ENCODE data around the gene GANAB.

The GANAB gene

DNA sequence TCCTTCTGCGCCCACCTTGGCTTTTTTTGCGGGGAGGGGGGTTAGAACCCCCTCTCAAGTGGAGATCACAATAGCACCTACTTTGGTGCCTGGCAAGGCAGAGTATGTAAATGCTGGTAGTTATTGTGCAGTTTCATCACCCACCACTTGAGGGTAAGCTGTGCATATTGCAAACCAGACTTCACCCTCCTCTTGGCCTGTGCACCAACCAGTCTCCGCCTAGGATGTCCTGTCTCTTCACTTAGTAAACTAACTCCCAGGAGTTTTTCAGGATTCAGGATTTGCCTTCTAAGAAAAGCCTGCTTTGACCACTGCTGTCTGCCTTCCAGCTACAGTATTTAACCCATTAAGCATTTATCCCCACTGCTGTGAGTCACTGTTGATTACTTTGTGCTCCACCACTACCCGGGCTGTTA lies 34.4 kb upstream of the GANAB start:
- TF ChIP-seq, protein P1, sequence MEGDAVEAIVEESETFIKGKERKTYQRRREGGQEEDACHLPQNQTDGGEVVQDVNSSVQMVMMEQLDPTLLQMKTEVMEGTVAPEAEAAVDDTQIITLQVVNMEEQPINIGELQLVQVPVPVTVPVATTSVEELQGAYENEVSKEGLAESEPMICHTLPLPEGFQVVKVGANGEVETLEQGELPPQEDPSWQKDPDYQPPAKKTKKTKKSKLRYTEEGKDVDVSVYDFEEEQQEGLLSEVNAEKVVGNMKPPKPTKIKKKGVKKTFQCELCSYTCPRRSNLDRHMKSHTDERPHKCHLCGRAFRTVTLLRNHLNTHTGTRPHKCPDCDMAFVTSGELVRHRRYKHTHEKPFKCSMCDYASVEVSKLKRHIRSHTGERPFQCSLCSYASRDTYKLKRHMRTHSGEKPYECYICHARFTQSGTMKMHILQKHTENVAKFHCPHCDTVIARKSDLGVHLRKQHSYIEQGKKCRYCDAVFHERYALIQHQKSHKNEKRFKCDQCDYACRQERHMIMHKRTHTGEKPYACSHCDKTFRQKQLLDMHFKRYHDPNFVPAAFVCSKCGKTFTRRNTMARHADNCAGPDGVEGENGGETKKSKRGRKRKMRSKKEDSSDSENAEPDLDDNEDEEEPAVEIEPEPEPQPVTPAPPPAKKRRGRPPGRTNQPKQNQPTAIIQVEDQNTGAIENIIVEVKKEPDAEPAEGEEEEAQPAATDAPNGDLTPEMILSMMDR (IDR thresholded peaks at IDR 0.05), result peak; percentile 59

DNA sequence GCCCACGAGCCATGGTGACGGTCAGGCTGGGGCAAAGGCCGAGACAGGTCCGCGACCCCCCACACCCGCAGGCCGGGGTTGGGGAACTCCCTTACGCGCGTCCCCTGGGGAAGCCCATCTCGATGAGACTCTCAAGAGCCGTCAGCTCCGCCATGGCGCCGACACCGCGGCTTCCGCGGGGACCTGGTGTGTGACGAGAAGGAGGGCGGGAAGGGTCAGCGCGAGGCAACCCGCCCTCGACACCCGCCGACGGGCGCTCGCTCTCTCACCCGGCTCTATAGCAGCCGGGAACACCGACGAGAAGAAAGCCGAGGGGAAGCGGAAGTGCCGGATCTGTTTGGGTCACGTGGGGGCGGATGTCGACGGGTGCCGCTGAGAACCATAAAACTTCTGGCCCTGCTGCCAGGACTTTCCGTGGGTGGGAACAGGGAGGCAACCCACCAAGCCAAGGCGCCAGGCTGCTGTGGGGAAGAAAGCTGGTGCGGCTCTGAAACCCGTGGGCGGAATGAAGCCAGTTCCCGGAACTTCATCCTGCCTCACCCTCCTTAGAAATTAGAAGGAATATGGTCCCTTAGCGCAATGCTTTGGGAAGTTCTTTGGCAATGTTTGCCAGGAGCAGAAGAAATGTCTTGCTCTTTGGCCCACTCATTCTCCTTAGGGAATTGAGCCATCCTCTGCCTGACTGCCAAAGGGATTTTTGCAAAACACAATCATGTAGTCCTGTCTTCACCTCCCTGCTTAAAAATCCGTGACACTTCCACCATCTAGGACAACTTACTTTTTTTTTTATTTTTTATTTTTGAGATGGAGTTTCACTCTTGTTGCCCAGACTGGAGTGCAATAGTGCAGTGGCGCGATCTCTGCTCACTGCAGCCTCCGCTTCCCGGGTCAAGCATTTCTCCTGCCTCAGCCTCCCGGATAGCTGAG lies 32.6 kb upstream of the GANAB start, which contains the start of gene UBXN1:
UBXN1 (minus strand) TSS at position 304 of the 927 bp plus-strand sequence; CDS start at position 154, 150 bp downstream.
- TF ChIP-seq, protein P1 (IDR thresholded peaks at IDR 0.05), result no peak

DNA sequence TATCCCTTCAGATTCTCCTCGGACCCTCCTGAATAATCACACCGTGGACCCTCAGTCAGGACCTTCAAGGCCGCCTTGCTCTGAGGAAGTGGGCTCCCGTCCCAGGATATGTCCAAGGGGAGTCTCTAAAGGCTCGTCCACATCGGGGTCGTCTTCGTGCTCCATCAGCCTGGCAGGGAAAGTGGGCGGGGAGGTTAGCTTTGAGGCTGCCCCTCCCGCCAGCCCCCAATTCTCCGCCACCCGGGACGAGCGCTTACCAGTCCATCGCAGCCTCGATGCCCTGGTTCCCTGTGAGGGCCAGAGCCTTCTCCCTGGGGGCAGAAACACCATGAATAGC lies 32.0 kb upstream of the GANAB start:
- TF ChIP-seq, protein P1 (IDR thresholded peaks at IDR 0.05), result no peak

DNA sequence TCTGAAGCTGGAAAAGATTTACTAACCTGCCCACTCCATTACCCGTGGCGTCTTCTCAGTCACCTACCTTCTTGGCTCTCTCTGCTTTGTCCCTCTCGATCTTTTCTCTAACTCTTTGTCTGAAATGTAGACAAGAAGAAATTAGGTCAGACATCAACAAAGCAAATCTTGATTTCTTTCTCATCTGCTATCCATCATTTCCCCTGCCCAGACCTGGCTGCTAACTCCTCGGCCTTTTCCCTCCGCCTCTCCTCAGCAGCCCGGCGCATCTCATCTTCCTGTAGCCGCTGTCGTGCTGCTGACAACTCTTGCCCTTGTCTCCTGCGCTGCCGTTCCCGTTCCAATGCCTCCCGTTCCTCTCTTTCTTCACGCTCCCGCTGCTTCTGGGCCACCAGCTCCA lies 31.3 kb upstream of the GANAB start:
- TF ChIP-seq, protein P1 (IDR thresholded peaks at IDR 0.05), result no peak

DNA sequence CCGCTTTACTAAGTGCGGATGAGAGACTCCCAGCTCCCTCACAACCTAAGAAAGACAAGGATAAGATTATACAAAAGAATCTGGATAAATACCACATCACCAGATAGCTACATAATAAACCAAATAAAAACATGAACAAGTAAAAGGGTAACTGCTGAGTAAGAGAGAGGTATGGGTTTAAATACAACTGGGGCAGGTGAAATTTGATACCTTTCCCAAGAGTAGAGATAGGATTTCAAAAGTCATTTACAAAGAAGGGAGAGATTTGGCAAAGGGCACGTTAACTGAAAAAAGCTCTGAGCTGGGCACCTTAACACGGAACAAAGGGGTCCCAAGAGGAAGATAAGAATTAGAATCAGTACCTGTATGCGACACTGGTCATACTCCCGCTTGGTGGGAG lies 30.7 kb upstream of the GANAB start:
- TF ChIP-seq, protein P1 (IDR thresholded peaks at IDR 0.05), result no peak

DNA sequence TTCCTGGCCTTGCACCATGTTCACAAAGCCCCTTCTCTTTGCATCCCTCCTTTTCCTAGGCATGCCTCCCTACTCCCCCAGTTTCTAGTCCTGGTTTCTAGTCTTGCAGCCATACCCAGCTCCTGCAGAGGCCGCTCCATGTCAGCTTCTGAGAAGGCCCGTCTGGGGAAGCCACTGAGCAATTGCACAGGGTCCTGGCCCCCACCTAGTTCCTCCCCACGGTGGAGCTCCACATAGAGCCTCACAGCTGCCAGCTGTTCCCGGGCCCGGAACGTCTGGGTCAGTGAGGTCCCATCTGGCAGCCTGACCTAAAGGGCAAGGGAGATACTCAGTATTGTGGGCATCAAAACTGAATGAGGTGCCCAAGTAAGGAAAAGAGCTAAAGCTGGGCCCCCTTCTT lies 30.3 kb upstream of the GANAB start:
- TF ChIP-seq, protein P1 (IDR thresholded peaks at IDR 0.05), result no peak

DNA sequence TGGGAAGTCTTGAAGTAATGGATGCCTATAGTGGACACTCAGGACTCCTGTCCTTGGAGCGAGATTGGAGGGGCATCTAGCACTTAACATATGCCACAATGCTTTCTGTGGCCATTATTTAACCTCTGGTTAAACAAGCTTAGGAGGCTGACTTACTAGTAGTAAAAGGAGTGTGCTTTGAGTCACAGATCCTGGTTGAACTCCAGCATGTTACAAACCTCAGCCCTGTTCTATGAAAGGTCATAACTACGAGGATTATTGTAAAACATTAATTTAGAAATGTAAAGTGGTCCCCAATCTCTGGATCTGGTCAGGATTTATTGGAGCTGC lies 26.7 kb upstream of the GANAB start:
- TF ChIP-seq, protein P1 (IDR thresholded peaks at IDR 0.05), result no peak

Measured in LNCAP (cell line).